Mesodermal cell (in vitro differentiated cells): Measurements from ENCODE around the gene NUTM2D.
"Not testable (repeated sequence)": the region's sequence is repeated elsewhere in the genome, so short reads cannot be mapped to it uniquely, and the experiment has no call there.

Experiments used
- H3K27ac ChIP-seq: 2 replicates; pipeline ENCODE4 v1.7.0; 2013; ENCODE audit warnings: mild to moderate bottlenecking, low read depth, low read length, moderate library complexity; ENCODE audit not compliant: severe bottlenecking
- H3K36me3 ChIP-seq: 2 replicates; pipeline ENCODE4 v1.7.1; 2013; ENCODE audit warnings: mild to moderate bottlenecking, low read length, moderate library complexity; ENCODE audit not compliant: control insufficient read depth, insufficient read depth
- H3K4me1 ChIP-seq: one replicate; pipeline ENCODE4 v1.7.1; 2013; ENCODE audit warnings: mild to moderate bottlenecking, low read length; ENCODE audit not compliant: insufficient read depth, control insufficient read depth, poor library complexity, severe bottlenecking
- H3K4me3 ChIP-seq: 2 replicates; pipeline ENCODE4 v1.7.0; 2013; ENCODE audit warnings: low read length, control low read depth, mild to moderate bottlenecking; ENCODE audit not compliant: insufficient read depth, poor library complexity, severe bottlenecking; ENCODE audit errors: extremely low read depth
- H3K9me3 ChIP-seq: 2 replicates; pipeline ENCODE4 v1.7.1; 2013; ENCODE audit warnings: mild to moderate bottlenecking, low read length, moderate library complexity; ENCODE audit not compliant: control insufficient read depth
- WGBS, 2 experiments: methylation state at CpG; one replicate each; pipeline ENCODE4 v1.1.5; 2013; ENCODE audit warnings: missing lambda C conversion rate in 2 of 2; ENCODE audit not compliant: insufficient coverage in 2 of 2; 5-methylcytosine and 5-hydroxymethylcytosine counted together

Gene NUTM2D

DNA sequence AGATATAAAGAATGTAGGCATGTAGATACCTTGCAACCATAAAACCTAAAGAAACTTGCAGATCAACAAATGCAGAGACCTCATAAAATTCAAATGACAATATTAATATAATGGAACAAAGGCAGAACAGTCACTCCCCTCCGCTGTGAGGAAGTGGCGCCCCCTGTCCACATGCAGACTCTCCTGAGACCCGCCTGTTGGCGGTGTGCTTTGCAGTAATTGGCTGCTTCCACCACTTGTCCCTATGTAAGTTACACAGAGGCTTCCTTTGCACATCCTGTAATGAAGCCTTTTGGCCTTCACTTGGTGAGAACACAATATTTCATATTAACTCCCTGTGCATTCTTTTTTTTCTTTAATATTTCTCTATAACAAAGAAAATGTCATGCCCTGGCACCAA is 21.6 kb downstream of the NUTM2D start:
- not testable (repeated sequence) for H3K36me3 ChIP-seq, H3K9me3 ChIP-seq, H3K4me3 ChIP-seq, H3K27ac ChIP-seq, H3K4me1 ChIP-seq
- WGBS, 2 experiments: 72 to 90% methylated on average over 2 of the region's 4 CpGs

DNA sequence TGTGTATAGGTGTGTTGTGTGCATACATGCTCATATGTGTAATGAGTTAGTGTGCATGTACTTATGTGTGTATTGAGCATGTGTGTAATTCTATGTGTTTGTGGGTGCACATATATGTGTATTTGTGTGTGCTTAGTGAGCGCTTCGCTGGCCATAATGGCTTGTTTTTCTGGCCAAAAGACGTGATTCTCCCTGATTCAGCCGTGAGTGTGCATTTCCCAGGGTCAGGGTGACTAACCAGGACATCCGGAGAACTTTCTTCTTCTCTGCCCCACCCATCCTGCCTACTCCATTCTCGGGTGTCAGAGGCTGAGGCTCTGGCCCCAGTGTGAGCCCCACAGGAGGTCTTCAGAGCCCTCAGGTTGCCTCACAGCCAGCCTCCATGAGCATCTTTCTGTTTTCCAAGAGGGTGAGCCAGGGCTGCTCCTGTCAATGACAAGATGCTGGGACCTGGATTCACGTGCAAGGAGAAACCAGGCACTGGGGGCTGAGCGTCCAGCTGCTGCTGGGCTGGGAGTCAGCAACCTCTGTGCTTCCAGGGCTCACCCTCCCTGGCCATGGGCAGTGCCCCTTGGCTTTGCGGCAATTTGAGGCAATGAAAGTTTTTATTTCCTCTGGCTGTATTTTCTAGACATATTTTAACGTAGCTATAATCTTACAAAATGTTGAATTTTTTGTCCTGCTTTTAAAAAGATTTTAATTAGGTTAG is 25.8 kb downstream of the NUTM2D start:
- not testable (repeated sequence) for H3K9me3 ChIP-seq, H3K4me3 ChIP-seq, H3K36me3 ChIP-seq, H3K4me1 ChIP-seq, H3K27ac ChIP-seq
- WGBS, 2 experiments: no CpG with 5 or more reads among the region's 10 CpGs

DNA sequence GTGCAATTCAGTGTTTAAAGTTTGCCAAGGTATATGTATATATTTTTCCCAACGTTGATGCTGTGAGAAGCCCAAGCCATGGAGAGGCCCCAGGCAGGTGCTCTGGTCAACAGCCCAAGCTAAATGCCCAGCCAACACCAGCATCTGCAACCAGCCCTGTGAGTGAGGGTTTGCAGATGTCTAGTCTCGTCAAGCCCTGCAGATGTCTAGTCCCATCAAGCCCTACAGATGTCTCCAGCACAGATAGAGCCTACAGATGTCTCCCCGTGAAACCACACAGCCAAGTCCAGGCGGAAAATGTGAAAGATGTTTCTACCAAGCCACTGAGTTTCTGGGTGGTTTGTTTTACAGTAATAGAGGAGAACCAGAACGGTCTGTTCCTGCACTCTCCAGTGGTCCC is 26.7 kb downstream of the NUTM2D start:
- 89% methylated on average over 1 of the region's 5 CpGs; no CpG with 5 or more reads in 1 of the 2 experiments for WGBS, 2 experiments
- H3K27ac ChIP-seq, H3K4me3 ChIP-seq, H3K4me1 ChIP-seq, H3K9me3 ChIP-seq, H3K36me3 ChIP-seq: not testable (repeated sequence)

DNA sequence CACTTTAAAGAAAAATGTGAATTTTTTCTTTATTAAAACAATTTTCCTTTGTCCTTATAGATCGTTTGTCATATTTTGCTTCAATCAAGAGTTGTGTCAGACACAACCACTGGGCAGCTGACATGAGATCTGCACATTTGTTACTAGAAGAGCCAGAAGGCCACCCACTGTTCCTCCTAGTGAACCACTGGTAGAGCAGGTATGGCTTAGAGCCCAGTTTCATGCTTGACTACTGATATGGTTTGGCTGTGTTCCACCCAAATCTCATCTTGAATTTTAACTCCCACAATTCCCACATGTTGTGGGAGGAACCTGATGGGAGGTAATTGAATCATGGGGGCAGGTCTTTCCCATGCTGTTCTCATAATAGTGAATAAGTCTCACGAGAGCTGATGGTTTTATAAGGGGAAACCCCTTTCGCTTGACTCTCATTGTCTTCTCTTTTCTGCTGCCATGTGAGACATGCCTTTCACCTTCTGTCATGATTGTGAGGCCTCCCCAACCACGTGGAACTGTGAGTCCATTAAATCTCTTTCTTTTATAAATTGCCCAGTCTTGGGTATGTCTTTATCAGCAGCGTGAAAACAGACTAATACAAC is 28.3 kb downstream of the NUTM2D start:
- H3K27ac ChIP-seq, H3K4me3 ChIP-seq, H3K4me1 ChIP-seq, H3K36me3 ChIP-seq, H3K9me3 ChIP-seq: not testable (repeated sequence)
- WGBS, 2 experiments: no CpG with 5 or more reads among the region's 5 CpGs

DNA sequence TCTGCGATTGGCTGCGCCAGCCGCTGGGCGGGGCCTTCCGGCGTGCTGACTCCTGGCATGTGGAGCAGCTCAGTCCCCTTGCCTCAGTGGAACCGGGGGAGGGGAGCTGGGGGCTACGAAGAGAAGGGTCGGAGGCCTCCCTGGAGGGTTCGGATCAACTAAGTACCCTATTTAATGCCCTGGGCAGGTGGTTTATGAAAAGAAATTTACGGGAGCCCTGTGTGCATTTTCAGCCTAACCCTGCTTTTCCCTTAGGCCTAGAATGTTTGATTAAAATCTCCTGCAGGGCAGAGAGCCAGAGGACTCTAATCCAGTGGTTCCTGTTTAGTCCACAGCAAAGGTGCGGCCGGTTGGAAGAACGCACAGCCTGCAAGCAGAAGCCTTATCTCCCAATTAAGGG is 33.8 kb downstream of the NUTM2D start:
- H3K27ac ChIP-seq, H3K4me1 ChIP-seq, H3K36me3 ChIP-seq, H3K4me3 ChIP-seq, H3K9me3 ChIP-seq: not testable (repeated sequence)
- 96 to 100% methylated on average over 3 of the region's 14 CpGs for WGBS, 2 experiments

DNA sequence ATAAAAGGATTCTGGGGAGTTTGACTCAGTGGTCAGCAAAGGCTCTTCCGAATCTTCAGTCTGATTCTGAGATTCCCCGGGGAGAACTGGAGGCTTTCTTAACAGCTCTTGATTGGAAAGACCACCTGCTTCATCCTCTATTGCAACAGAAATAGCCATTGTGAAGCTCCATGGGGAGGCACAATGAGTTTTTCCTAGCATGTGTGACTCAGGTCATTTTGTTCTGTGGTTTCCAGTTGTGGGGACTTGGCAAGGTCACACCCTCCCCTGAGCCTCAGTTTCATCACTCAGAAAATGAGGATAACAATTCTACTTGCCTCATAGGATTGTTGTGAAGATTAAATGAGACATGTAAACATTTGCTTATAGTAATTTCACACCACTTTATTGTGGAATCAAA is 38.7 kb downstream of the NUTM2D start:
- not testable (repeated sequence) for H3K9me3 ChIP-seq, H3K4me1 ChIP-seq, H3K4me3 ChIP-seq, H3K27ac ChIP-seq, H3K36me3 ChIP-seq
- 60 to 61% methylated on average over 1 to 2 of the region's 2 CpGs for WGBS, 2 experiments

DNA sequence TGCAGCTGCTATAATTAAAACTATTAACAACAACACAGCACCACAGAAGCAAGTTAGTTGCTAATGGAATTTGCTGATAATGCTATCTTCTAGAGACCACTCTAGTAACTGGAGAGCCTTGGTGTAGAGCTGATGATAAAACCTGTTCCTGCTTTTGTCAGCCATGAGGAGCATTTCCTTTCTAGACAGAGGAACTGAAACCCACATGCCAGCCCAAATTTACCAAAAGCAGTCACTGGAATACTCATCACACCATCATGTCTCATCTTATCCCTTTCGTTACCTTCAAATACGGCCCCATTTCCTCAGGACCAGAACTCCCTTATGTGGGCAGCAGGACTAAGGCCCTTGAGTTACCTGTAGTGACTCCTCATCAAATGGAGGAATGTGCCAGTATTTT is 40.9 kb downstream of the NUTM2D start:
- not testable (repeated sequence) for H3K27ac ChIP-seq, H3K9me3 ChIP-seq, H3K36me3 ChIP-seq, H3K4me1 ChIP-seq, H3K4me3 ChIP-seq
- WGBS, 2 experiments: no CpG with 5 or more reads among the region's 2 CpGs

DNA sequence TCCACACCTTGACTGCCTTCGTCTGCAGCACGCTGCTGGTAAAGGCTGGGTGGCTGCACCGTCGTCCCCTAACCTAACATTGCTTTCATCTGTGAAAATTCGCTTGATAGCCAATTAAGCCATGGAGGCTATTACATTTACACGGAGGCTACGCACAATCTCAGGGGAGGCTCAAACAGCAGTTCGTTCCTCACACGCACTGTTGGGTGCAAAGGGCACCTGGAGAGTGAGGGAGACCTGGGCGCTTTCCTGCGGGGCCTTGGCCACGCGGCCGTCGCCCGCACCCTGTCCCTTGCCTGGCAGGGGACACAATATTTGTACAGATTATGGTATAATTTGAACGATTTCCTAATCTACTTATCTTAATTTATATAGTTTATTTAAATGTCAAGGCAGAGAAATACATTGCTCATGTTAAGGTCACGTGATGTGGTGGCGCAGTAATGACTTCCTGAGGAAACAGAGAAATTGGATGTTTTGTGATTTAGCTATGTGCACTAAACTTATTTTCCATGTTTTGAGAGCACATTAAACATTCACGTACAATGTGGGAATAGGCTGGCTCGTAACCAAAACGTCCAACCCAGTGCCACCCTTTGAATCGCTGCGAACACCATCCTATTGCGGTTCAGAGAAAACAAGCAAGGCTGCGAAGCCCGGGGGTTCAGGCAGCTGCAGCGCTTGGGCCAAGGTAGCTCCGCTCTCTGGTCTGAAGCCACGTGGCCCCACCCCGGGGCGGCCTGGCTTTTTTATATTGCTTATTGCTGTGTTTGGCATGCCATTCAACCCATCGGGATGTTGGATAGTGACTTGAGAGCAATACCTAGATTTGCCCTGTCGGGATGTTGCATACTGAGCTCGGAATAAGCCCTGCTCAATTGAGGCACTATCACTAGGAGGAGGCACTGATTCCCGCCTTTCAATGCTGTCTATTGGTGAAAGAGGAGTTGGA is 50.2 kb downstream of the NUTM2D start:
- H3K27ac ChIP-seq, H3K4me3 ChIP-seq, H3K9me3 ChIP-seq, H3K4me1 ChIP-seq, H3K36me3 ChIP-seq: not testable (repeated sequence)
- 89 to 93% methylated on average over 15 to 17 of the region's 36 CpGs for WGBS, 2 experiments

DNA sequence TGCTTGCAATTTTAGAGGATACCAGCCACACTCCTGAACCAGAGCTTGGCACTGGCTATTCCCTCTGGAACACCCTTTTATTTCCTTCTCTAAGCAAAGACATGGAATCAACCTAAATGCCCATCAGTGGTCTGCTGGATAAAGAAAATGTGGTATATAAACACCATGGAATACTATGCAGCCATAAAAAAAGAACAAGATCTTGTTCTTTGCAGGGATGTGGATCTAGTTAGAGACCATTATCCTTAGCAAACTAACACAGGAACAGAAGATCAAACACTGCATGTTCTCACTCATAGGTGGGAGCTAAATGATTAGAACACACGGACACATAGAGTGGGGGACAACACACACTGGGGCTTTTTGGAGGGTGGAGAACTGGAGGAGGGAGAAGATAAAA is 56.4 kb downstream of the NUTM2D start:
- H3K27ac ChIP-seq, H3K36me3 ChIP-seq, H3K4me1 ChIP-seq, H3K4me3 ChIP-seq, H3K9me3 ChIP-seq: not testable (repeated sequence)
- WGBS, 2 experiments: no CpG with 5 or more reads among the region's 1 CpG
